ENCODE measurements around the gene SENP7.

DNA sequence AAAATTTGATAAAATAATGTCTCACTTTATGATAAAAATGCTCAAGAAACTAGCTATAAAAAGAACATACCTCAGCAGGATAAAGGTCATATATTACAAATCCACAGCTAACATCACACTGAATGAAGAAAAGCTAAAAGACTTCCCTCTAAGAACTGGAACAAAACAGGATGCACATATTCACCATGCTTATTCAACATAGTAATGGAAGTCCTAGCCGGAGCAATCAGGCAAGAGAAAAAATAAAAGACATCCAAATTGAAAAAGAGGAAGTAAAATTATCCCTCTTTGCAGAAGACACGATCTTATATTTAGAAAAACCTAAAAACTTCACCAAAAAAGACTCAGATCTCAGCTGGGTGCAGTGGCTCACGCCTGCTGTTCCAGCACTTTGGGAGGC, 34.0 kb downstream of the SENP7 start:
- TF ChIP-seq CTCF (IDR thresholded peaks at IDR 0.05) (no peak), POLR2A (IDR thresholded peaks at IDR 0.05) (no peak)

Data from heart left ventricle (tissue), 13 donors.